Loucy (cell line): Measurements from ENCODE around the gene ALPI.

Source experiments
- H2AFZ ChIP-seq: fragments of 200-600 bp; sonication (generic); 2 replicates; pipeline ENCODE4 v1.6.0; 2016; ENCODE audit warnings: antibody characterized with exemption, mild to moderate bottlenecking, low read length, moderate library complexity
- H3F3A ChIP-seq: fragments of 200-600 bp; 2 replicates; pipeline ENCODE4 v1.6.0; 2016; ENCODE audit warnings: antibody characterized with exemption, low read depth, mild to moderate bottlenecking
- H3K27me3 ChIP-seq: fragments of 200-600 bp; sonication (generic); 2 replicates; pipeline ENCODE4 v1.6.1; 2014; ENCODE audit warnings: low read length, mild to moderate bottlenecking; ENCODE audit not compliant: insufficient read depth, poor library complexity, severe bottlenecking
- H3K36me3 ChIP-seq: fragments of 200-600 bp; sonication (generic); 2 replicates; pipeline ENCODE4 v1.6.1; 2016; ENCODE audit warnings: low read length; ENCODE audit not compliant: insufficient read depth
- H3K4me1 ChIP-seq: fragments of 200-600 bp; sonication (generic); 2 replicates; pipeline ENCODE4 v1.5.1; 2014; ENCODE audit warnings: low read length, mild to moderate bottlenecking; ENCODE audit not compliant: insufficient read depth, poor library complexity, severe bottlenecking
- H3K4me2 ChIP-seq: fragments of 200-600 bp; sonication (generic); 2 replicates; pipeline ENCODE4 v1.6.0; 2014; ENCODE audit warnings: antibody characterized with exemption, low read length, low read depth, mild to moderate bottlenecking; ENCODE audit not compliant: poor library complexity, severe bottlenecking
- H3K4me3 ChIP-seq: fragments of 200-600 bp; sonication (generic); 2 replicates; pipeline ENCODE4 v1.5.1; 2014; ENCODE audit warnings: low read length, mild to moderate bottlenecking, mixed read lengths; ENCODE audit not compliant: poor library complexity, severe bottlenecking
- H3K79me2 ChIP-seq: fragments of 200-600 bp; sonication (generic); 2 replicates; pipeline ENCODE4 v1.6.1; 2014; ENCODE audit warnings: low read length; ENCODE audit not compliant: insufficient read depth
- H3K9ac ChIP-seq: fragments of 200-600 bp; sonication (generic); 2 replicates; pipeline ENCODE4 v1.6.0; 2014; ENCODE audit warnings: mild to moderate bottlenecking, low read depth, low read length, moderate library complexity; ENCODE audit not compliant: poor library complexity, severe bottlenecking
- H3K9me2 ChIP-seq: fragments of 200-600 bp; sonication (generic); replicated peaks from 2 replicates; pipeline ENCODE4 v1.6.1; 2016; ENCODE audit warnings: low read depth, low read length, mixed read lengths
- H3K9me3 ChIP-seq: fragments of 200-600 bp; sonication (generic); 2 replicates; pipeline ENCODE4 v1.6.1; 2014; ENCODE audit warnings: mild to moderate bottlenecking, antibody characterized with exemption, low read length, low read depth; ENCODE audit not compliant: insufficient read depth
- H4K20me1 ChIP-seq: fragments of 200-600 bp; sonication (generic); 2 replicates; pipeline ENCODE4 v1.6.0; 2014; ENCODE audit warnings: antibody characterized with exemption, low read length, mild to moderate bottlenecking; ENCODE audit not compliant: insufficient read depth, poor library complexity, severe bottlenecking
- EZH2phosphoT487 ChIP-seq: fragments of 200-600 bp; IDR thresholded peaks from 2 replicates; pipeline ENCODE4 v1.6.1; 2018; ENCODE audit warnings: antibody characterized with exemption, mild to moderate bottlenecking, moderate library complexity, borderline replicate concordance
- TF ChIP-seq, protein P1 (sequence below): fragments of 200-600 bp; sonication (generic); conservative IDR thresholded peaks from 2 replicates; pipeline ENCODE4 v1.5.1; 2014; ENCODE audit warnings: mild to moderate bottlenecking, antibody characterized with exemption, low read length

ALPI gene

DNA sequence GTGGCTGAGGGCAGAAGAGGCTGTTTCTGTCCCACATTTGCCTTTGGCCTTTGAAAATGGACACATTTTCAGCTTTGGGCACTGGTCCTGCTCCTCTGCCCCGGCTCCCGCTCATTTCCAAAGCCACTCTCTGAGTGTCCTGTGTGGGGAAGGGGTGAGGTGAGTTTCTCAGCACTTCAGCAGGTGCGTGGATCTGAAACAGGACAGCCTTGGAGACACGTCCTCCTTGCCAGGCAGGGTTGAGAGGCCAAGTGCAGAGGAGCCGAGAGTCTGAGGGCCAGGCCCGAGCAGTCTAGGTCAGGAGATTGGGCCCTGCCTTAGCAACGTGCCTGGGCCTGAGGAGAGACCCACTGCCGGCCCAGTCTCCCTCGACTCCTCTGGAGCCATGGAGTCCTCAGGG is 21.9 kb upstream of the ALPI start:
- Histone ChIP-seq H3K9ac (no peak overlapping the region), H4K20me1 (no peaks in the 10 kb centered on the region), H3K36me3 (no peaks in the 10 kb centered on the region), H3K4me2 (no peak overlapping the region), H2AFZ (no peak overlapping the region), H3K4me1 (no peaks in the 10 kb centered on the region), H3K4me3 (no peak overlapping the region), H3F3A (no peaks in the 10 kb centered on the region), H3K79me2 (no peaks in the 10 kb centered on the region), H3K9me2 (no peaks in the 10 kb centered on the region), H3K27me3 (no peaks in the 10 kb centered on the region), H3K9me3 (no peaks in the 10 kb centered on the region)
- no peak for TF ChIP-seq EZH2phosphoT487
- TF ChIP-seq, protein P1, sequence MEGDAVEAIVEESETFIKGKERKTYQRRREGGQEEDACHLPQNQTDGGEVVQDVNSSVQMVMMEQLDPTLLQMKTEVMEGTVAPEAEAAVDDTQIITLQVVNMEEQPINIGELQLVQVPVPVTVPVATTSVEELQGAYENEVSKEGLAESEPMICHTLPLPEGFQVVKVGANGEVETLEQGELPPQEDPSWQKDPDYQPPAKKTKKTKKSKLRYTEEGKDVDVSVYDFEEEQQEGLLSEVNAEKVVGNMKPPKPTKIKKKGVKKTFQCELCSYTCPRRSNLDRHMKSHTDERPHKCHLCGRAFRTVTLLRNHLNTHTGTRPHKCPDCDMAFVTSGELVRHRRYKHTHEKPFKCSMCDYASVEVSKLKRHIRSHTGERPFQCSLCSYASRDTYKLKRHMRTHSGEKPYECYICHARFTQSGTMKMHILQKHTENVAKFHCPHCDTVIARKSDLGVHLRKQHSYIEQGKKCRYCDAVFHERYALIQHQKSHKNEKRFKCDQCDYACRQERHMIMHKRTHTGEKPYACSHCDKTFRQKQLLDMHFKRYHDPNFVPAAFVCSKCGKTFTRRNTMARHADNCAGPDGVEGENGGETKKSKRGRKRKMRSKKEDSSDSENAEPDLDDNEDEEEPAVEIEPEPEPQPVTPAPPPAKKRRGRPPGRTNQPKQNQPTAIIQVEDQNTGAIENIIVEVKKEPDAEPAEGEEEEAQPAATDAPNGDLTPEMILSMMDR: no peak

DNA sequence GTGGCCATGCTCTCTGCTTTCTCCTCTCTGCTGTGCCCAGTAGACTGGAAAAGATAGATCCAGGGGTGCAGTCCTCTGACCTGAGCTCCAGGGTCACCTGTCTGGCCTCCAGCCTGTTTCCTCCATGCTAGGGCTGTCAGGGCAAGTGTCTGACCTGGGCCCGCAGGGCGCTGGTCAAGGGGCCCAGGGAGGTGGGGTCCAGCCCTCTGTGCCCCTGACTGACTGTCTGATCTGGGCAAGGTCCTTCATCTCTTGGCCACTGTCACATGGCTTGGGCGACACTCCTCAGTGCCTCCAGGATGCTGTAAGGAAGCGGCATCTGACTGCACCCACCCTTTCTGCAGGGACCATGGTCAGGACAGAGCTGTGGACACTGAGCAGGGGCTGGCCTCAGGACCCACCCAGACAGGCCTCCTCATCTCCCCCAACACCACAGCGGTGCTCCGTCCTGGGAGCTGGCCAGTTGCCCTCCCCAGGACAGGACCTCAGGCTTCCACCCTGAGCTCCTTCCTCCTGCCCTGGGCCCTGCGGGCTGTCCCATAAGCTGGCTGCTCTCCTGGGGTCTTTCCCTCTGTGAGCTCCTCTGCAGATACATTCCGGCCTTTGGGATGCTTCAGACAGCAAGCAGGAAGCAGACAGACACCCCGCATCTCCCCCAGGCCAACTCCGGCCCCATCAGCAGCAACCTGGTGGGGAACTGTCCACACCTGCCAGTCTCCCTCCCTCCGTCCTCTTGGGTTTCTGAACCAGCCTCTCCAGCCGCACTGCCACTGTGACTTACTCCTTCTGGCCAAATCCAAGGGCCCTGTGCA is 21.2 kb upstream of the ALPI start:
- Histone ChIP-seq H2AFZ (no peak overlapping the region), H3F3A (no peaks in the 10 kb centered on the region), H3K4me2 (no peak overlapping the region), H3K9ac (no peak overlapping the region), H3K27me3 (no peaks in the 10 kb centered on the region), H3K9me2 (no peaks in the 10 kb centered on the region), H3K9me3 (no peaks in the 10 kb centered on the region), H3K36me3 (no peaks in the 10 kb centered on the region), H3K4me1 (no peaks in the 10 kb centered on the region), H3K79me2 (no peaks in the 10 kb centered on the region), H4K20me1 (no peaks in the 10 kb centered on the region), H3K4me3 (no peak overlapping the region)
- no peak for TF ChIP-seq EZH2phosphoT487
- TF ChIP-seq, protein P1: no peak

DNA sequence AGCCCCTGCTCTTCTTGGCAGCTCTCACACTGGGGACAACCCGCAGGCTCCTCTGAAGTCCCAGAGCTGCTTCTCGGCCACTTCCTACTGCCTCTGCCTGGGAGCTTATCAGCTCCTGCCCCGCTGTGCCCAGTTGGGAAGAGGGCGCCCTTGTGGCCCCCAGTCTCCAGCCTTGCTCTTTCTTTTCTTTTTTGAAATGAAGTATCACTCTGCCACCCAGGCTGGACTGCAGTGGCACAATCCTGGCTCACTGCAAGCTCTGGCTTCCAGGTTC is 20.6 kb upstream of the ALPI start:
- Histone ChIP-seq H3K27me3 (no peaks in the 10 kb centered on the region), H3K9ac (no peak overlapping the region), H4K20me1 (no peaks in the 10 kb centered on the region), H2AFZ (no peak overlapping the region), H3K79me2 (no peaks in the 10 kb centered on the region), H3F3A (no peaks in the 10 kb centered on the region), H3K36me3 (no peaks in the 10 kb centered on the region), H3K4me1 (peaks cover 2% of the 10 kb centered on the region), H3K4me3 (no peak overlapping the region), H3K4me2 (no peak overlapping the region), H3K9me2 (no peaks in the 10 kb centered on the region), H3K9me3 (no peaks in the 10 kb centered on the region)
- TF ChIP-seq, protein P1: no peak
- no peak for TF ChIP-seq EZH2phosphoT487
